Pancreas (tissue), 10 donors: ENCODE data around the gene SNCG. TPM values are rescaled to one million over a fixed set of nuclear protein-coding genes. Genes with fewer than 3 reads are reported as not detected.

ENCODE experiments used
- ATAC-seq, 4 donors: fragments of 200-7000 bp; cut with Tn5 transposase; one replicate each; pipeline versions ENCODE4 v1.8.0 to v1.9.1; 2020; ENCODE audit warnings: mild to moderate bottlenecking in 4 of 4, moderate library complexity in 4 of 4
- DNase-seq, 6 donors: peaks; one replicate each; pipeline ENCODE4 v3.0.0-alpha.2; 2020
- FAIRE-seq: peaks from 2 replicates; lab custom pipeline; 2012; peaks lifted over from hg19 to GRCh38; lab: Jason Lieb, UNC
- H3K27ac ChIP-seq, 4 donors: fragments of 200-600 bp; sonication (generic); 1 replicate in 3 of 4; 2 replicates in 1 of 4; pipeline versions ENCODE4 v1.5.0 to v1.8.0; 2020
- H3K27me3 ChIP-seq, 4 donors: fragments of 200-600 bp; one replicate each; pipeline ENCODE4 v1.8.0; 2021
- H3K36me3 ChIP-seq, 3 donors: fragments of 200-600 bp; sonication (generic) in 1 of 3; one replicate each; pipeline versions ENCODE4 v1.5.0 to v1.8.0; 2020 to 2021
- H3K4me1 ChIP-seq, 3 donors: fragments of 200-600 bp; one replicate each; pipeline ENCODE4 v1.8.0; 2021
- H3K4me3 ChIP-seq, 4 donors: fragments of 200-600 bp; sonication (generic) in 2 of 4; one replicate each; pipeline versions ENCODE4 v1.5.0 to v1.8.0; 2020 to 2021
- H3K9me3 ChIP-seq, 4 donors: fragments of 200-600 bp; one replicate each; pipeline ENCODE4 v1.8.0; 2021
- CTCF ChIP-seq, 4 donors: fragments of 200-600 bp; sonication (generic) in 3 of 4; IDR thresholded peaks; one replicate each; pipeline versions ENCODE4 v1.5.0 to v1.8.0; 2021; ENCODE audit warnings: antibody characterized with exemption in 4 of 4
- WGBS, 2 donors: extraction: QIAGEN DNeasy Blood & Tissue Kit; methylation state at CpG; one replicate each; pipeline ENCODE4 v1.1.7; 2013; 5-methylcytosine and 5-hydroxymethylcytosine counted together
- intact Hi-C, 3 donors: fragments of 100-400 bp; cut with DNase I; formaldehyde crosslinking; loops; one replicate each; pipeline versions ENCODE4 v1.11.1 to v1.14.2; 2022
- polyA plus RNA-seq, 2 donors: library from polyadenylated mRNA; stranded (reverse); fragments of 200-250 nt; gene quantifications; one replicate each; pipeline ENCODE4 v1.2.3, GENCODE V29; 2013
- total RNA-seq, 6 donors: library from RNA; stranded (reverse); fragmentation: NEBNext Ultra II Directional in 4 of 6; extraction: Animal tissue kit (Norgen Biotek cat#: 25700) in 4 of 6; gene quantifications; one replicate each; pipeline versions ENCODE4 v1.2.1 to v1.2.4, GENCODE V29; 2021 to 2023
- donor health status: healthy with polysubstance abuse.
- donor health status: DM: no; HTN: no; CAD: no; lungs with moderate emphysema.
- donor health status: DM: no; HTN: no; CAD: no.
- donor health status: control.
- donor health status: control.
- donor health status: Bipolar disorder and iron deficiency.
- donor health status: DM: yes; HTN: yes; CAD: no.
- donor health status: DM: no; HTN: no; CAD: no.
- donor health status: DM: no; HTN: no; CAD: no.
- donor health status: DM: yes; HTN: yes; CAD: no.

Gene SNCG
- total and polyA plus RNA-seq, 8 donors, result 1.2 to 20.3 (median 2.2) TPM

GRCh38 chr10:86957471-86958115 is 806 bp upstream of the SNCG start, which contains the start of gene MMRN2:
MMRN2 (minus strand) TSS chr10:86957615; CDS start chr10:86957541, 74 bp downstream.
- Histone ChIP-seq H3K27ac (no peak within 1 kb of the TSS), H3K9me3 (no peaks in the 10 kb centered on the region)

GRCh38 chr10:86958901-86959736 is 720 bp downstream of the SNCG start:
- TF ChIP-seq CTCF (IDR thresholded peaks at IDR 0.05), result no peak
- H3K4me1 ChIP-seq, result no peaks in the 10 kb centered on the region
- no peaks in the 10 kb centered on the region for H3K9me3 ChIP-seq
- no peaks in the 10 kb centered on the region for H3K27me3 ChIP-seq
- no peaks in the 10 kb centered on the region for H3K36me3 ChIP-seq
- 68 to 71% methylated on average over 16 of the region's 16 CpGs for WGBS, 2 donors
- DNase-seq (peak in 3 of 6 donors; percentile 22 to 53 (median 50)), FAIRE-seq (no peak), ATAC-seq (peak in 3 of 4 donors; percentile 21 to 43 (median 36))
- intact Hi-C loops, result no loop called here
- H3K27ac ChIP-seq, result no peak overlapping the region
- H3K4me3 ChIP-seq, result peak overlapping the region in 1 of 4 donors; percentile 10

More at GRCh38 chr10:86957471-86958115, 806 bp upstream of the SNCG start, which contains the start of gene MMRN2:
- intact Hi-C loops, result no loop called here
- 74 to 76% methylated on average over 9 of the region's 9 CpGs for WGBS, 2 donors
- Histone ChIP-seq H3K36me3 (no peaks in the 10 kb centered on the region), H3K27me3 (no peaks in the 10 kb centered on the region), H3K4me3 (peak within 1 kb of the TSS in 1 of 4 donors; percentile 10), H3K4me1 (no peaks in the 10 kb centered on the region)
- TF ChIP-seq CTCF (IDR thresholded peaks at IDR 0.05), result no peak
- DNase-seq (peak in 1 of 6 donors; percentile 48), FAIRE-seq (no peak), ATAC-seq (no peak)

DNA sequence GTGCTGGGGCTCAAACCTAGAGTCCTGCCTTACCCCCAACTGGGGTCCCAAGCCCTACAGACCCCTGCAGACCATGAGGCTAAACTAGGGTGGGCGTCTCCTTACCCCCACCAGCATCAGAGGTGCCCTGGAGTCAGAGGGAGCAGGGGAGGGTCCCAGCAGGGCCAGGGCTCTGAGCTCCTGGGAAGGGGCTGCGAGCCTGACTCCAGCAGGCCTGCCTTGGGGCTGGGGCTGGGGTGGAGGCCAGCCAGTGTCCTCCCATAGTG is 1.3 kb downstream of the SNCG start:
- Histone ChIP-seq H3K27ac (no peak overlapping the region), H3K27me3 (no peaks in the 10 kb centered on the region), H3K4me1 (no peaks in the 10 kb centered on the region), H3K9me3 (no peaks in the 10 kb centered on the region), H3K4me3 (no peak overlapping the region), H3K36me3 (no peaks in the 10 kb centered on the region)
- DNase-seq (no peak), ATAC-seq (no peak), FAIRE-seq (no peak)
- 57 to 78% methylated on average over 2 of the region's 2 CpGs for WGBS, 2 donors
- TF ChIP-seq CTCF (IDR thresholded peaks at IDR 0.05), result no peak
- intact Hi-C loops, result loop anchor here in 1 of 3 donors (5.0 kb wide), 1 partner anchor 267 kb away; no protein-coding TSS in a partner anchor

GRCh38 chr10:86960003-86960862 is 1.8 kb downstream of the SNCG start:
- peak; percentile 79 to 83 (median 81) for TF ChIP-seq CTCF (IDR thresholded peaks at IDR 0.05)
- Histone ChIP-seq H3K27me3 (no peaks in the 10 kb centered on the region), H3K9me3 (no peaks in the 10 kb centered on the region), H3K4me1 (no peaks in the 10 kb centered on the region), H3K27ac (no peak overlapping the region), H3K36me3 (no peaks in the 10 kb centered on the region), H3K4me3 (no peak overlapping the region)
- DNase-seq (peak in 3 of 6 donors; percentile 56 to 70 (median 63)), FAIRE-seq (no peak), ATAC-seq (peak; percentile 75 to 90 (median 80))
- intact Hi-C loops, result loop anchor here in 1 of 3 donors (5.0 kb wide), 1 partner anchor 268 kb away; no protein-coding TSS in a partner anchor
- 64 to 69% methylated on average over 37 of the region's 37 CpGs for WGBS, 2 donors
